ENCODE data around the gene PRKAG2.

- TF ChIP-seq CTCF (IDR thresholded peaks at IDR 0.05): no peak
- no peak for TF ChIP-seq POLR2A (IDR thresholded peaks at IDR 0.05)
Observed at GRCh38 chr7:151515276-151515565, 361.7 kb downstream of the PRKAG2 start.

Measured in Peyer's patch (tissue), 4 donors.